ENCODE results near the gene DOCK11.

Gene DOCK11

GRCh38 chrX:118675326-118675965, 179.8 kb downstream of the DOCK11 start:
- Histone ChIP-seq H3K4me2 (ENCODE audit: insufficient read depth, low read length) (no peak overlapping the region), H3K36me3 (ENCODE audit: insufficient read depth, low read length) (peaks cover 30% of the 10 kb centered on the region), H2AFZ (ENCODE audit: low read depth, low read length) (no peak overlapping the region), H3K27me3 (ENCODE audit: insufficient read depth, low read length, poor library complexity) (no peaks in the 10 kb centered on the region), H3K4me1 (ENCODE audit: insufficient read depth, low read length) (no peaks in the 10 kb centered on the region), H3K79me2 (ENCODE audit: insufficient read depth, low read length) (no peaks in the 10 kb centered on the region), H3K9me3 (ENCODE audit: insufficient read depth, low read length, severe bottlenecking) (no peaks in the 10 kb centered on the region), H3K9ac (ENCODE audit: low read depth, low read length) (no peak overlapping the region), H3K27ac (ENCODE audit: low read length) (no peak overlapping the region), H4K20me1 (ENCODE audit: insufficient read depth, low read length) (no peaks in the 10 kb centered on the region), H3K4me3 (ENCODE audit: low read depth in 1 of 2, low read length in 2 of 2) (no peak overlapping the region)
- ATAC-seq (ENCODE audit: insufficient read depth, low read depth) (no peak), DNase-seq (no peak)
- TF ChIP-seq EZH2 (IDR thresholded peaks at IDR 0.05; ENCODE audit: borderline replicate concordance, low read depth, low read length, severe bottlenecking): no peak
- no peak for TF ChIP-seq CTCF (IDR thresholded peaks at IDR 0.05; ENCODE audit: borderline replicate concordance, extremely low read depth, low read length, poor library complexity, severe bottlenecking)

GRCh38 chrX:118675966-118676349, 180.3 kb downstream of the DOCK11 start:
- ATAC-seq (ENCODE audit: insufficient read depth, low read depth) (no peak), DNase-seq (no peak)
- Histone ChIP-seq H3K4me1 (ENCODE audit: insufficient read depth, low read length) (no peaks in the 10 kb centered on the region), H3K4me3 (ENCODE audit: low read depth in 1 of 2, low read length in 2 of 2) (no peak overlapping the region), H2AFZ (ENCODE audit: low read depth, low read length) (no peak overlapping the region), H3K79me2 (ENCODE audit: insufficient read depth, low read length) (no peaks in the 10 kb centered on the region), H4K20me1 (ENCODE audit: insufficient read depth, low read length) (no peaks in the 10 kb centered on the region), H3K27ac (ENCODE audit: low read length) (no peak overlapping the region), H3K36me3 (ENCODE audit: insufficient read depth, low read length) (peaks cover 32% of the 10 kb centered on the region), H3K4me2 (ENCODE audit: insufficient read depth, low read length) (no peak overlapping the region), H3K27me3 (ENCODE audit: insufficient read depth, low read length, poor library complexity) (no peaks in the 10 kb centered on the region), H3K9ac (ENCODE audit: low read depth, low read length) (no peak overlapping the region), H3K9me3 (ENCODE audit: insufficient read depth, low read length, severe bottlenecking) (no peaks in the 10 kb centered on the region)
- TF ChIP-seq CTCF (IDR thresholded peaks at IDR 0.05; ENCODE audit: borderline replicate concordance, extremely low read depth, low read length, poor library complexity, severe bottlenecking) (no peak), EZH2 (IDR thresholded peaks at IDR 0.05; ENCODE audit: borderline replicate concordance, low read depth, low read length, severe bottlenecking) (no peak)

- no peak for DNase-seq
- no peaks in the 10 kb centered on the region for H3K27me3 ChIP-seq (ENCODE audit: insufficient read depth, low read length, poor library complexity)
- H3K4me2 ChIP-seq (ENCODE audit: insufficient read depth, low read length): no peak overlapping the region
- TF ChIP-seq CTCF (IDR thresholded peaks at IDR 0.05; ENCODE audit: borderline replicate concordance, extremely low read depth, low read length, poor library complexity, severe bottlenecking): no peak
- TF ChIP-seq EZH2 (IDR thresholded peaks at IDR 0.05; ENCODE audit: borderline replicate concordance, low read depth, low read length, severe bottlenecking): no peak
- H3K27ac ChIP-seq (ENCODE audit: low read length): no peak overlapping the region
- H3K9me3 ChIP-seq (ENCODE audit: insufficient read depth, low read length, severe bottlenecking): no peaks in the 10 kb centered on the region
- H3K79me2 ChIP-seq (ENCODE audit: insufficient read depth, low read length): no peaks in the 10 kb centered on the region
- peaks cover 35% of the 10 kb centered on the region for H3K36me3 ChIP-seq (ENCODE audit: insufficient read depth, low read length)
- H3K4me3 ChIP-seq (ENCODE audit: low read depth in 1 of 2, low read length in 2 of 2): no peak overlapping the region
- no peak for ATAC-seq (ENCODE audit: insufficient read depth, low read depth)
- no peaks in the 10 kb centered on the region for H3K4me1 ChIP-seq (ENCODE audit: insufficient read depth, low read length)
- H3K9ac ChIP-seq (ENCODE audit: low read depth, low read length): no peak overlapping the region
- no peak overlapping the region for H2AFZ ChIP-seq (ENCODE audit: low read depth, low read length)
- no peaks in the 10 kb centered on the region for H4K20me1 ChIP-seq (ENCODE audit: insufficient read depth, low read length)
Measured at GRCh38 chrX:118677318-118677717, 181.7 kb downstream of the DOCK11 start.

All from DND-41 (cell line).